Astrocyte of the spinal cord (primary cell): ENCODE results near the gene SEL1L3.
"Not testable (repeated sequence)": the region's sequence is repeated elsewhere in the genome, so short reads cannot be mapped to it uniquely, and the experiment has no call there.

ENCODE experiments used
- DNase-seq: peaks from one replicate; pipeline ENCODE4 v3.0.0; 2011; ENCODE audit warnings: low read depth, low spot score
- H3K4me3 ChIP-seq: 2 replicates; pipeline ENCODE4 v1.5.1; 2011; ENCODE audit warnings: low read depth, mild to moderate bottlenecking, low read length, moderate library complexity
- CTCF ChIP-seq: IDR thresholded peaks from 2 replicates; pipeline ENCODE4 v1.5.1; 2012; ENCODE audit warnings: low read depth, mild to moderate bottlenecking, low read length, inconsistent platforms
- in situ Hi-C: cut with HindIII; loops from 2 replicates; pipeline ENCODE4 v1.10.0; 2017; ENCODE audit warnings: low sequenced_read_pairs

The SEL1L3 gene

GRCh38 chr4:25873632-25874129, 10.9 kb upstream of the SEL1L3 start:
- H3K4me3 ChIP-seq = no peak overlapping the region
- in situ Hi-C loops = no loop called here
- DNase-seq = no peak
- no peak for TF ChIP-seq CTCF

GRCh38 chr4:25872851-25873631, 10.3 kb upstream of the SEL1L3 start:
- no peak overlapping the region for H3K4me3 ChIP-seq
- no peak for TF ChIP-seq CTCF
- in situ Hi-C loops = no loop called here
- DNase-seq = no peak

GRCh38 chr4:25870081-25870480, 7.3 kb upstream of the SEL1L3 start:
- no peak for DNase-seq
- no peak overlapping the region for H3K4me3 ChIP-seq
- in situ Hi-C loops = no loop called here
- no peak for TF ChIP-seq CTCF

GRCh38 chr4:25867781-25868294, 5.0 kb upstream of the SEL1L3 start:
- DNase-seq = no peak
- no peak overlapping the region for H3K4me3 ChIP-seq
- no peak for TF ChIP-seq CTCF
- in situ Hi-C loops = no loop called here

GRCh38 chr4:25866401-25866800, 3.6 kb upstream of the SEL1L3 start:
- DNase-seq, H3K4me3 ChIP-seq, in situ Hi-C loops: not testable (repeated sequence)

GRCh38 chr4:25865586-25865985, 2.8 kb upstream of the SEL1L3 start:
- in situ Hi-C loops = no loop called here
- no peak for TF ChIP-seq CTCF
- no peak overlapping the region for H3K4me3 ChIP-seq
- DNase-seq = no peak

GRCh38 chr4:25863831-25864418, 1.1 kb upstream of the SEL1L3 start:
- no peak overlapping the region for H3K4me3 ChIP-seq
- TF ChIP-seq CTCF = no peak
- no peak for DNase-seq
- in situ Hi-C loops = no loop called here
